GM18517 (cell line): Measurements from ENCODE around the gene ZNF410.

Experiments
- ATAC-seq: cut with Tn5 transposase; IDR thresholded peaks from one replicate; pipeline ENCODE4 v1.9.1; 2021; ENCODE audit warnings: mild to moderate bottlenecking, moderate library complexity; ENCODE audit not compliant: unreplicated experiment

Gene ZNF410

GRCh38 chr14:73949752-73950734 lies 63.4 kb downstream of the ZNF410 start, which contains the start of the genes COQ6 and FAM161B:
Gene COQ6, plus strand, starts transcription at chr14:73950302. Its CDS starts 31 bp downstream, at chr14:73950333.
Gene FAM161B, minus strand, starts transcription at chr14:73950094. Its CDS starts 68 bp downstream, at chr14:73950026.
- peak; percentile 89 for ATAC-seq

- ATAC-seq = no peak
Observed at GRCh38 chr14:73953731-73954130, 67.1 kb downstream of the ZNF410 start.

GRCh38 chr14:73955674-73956073 lies 69.0 kb downstream of the ZNF410 start:
- no peak for ATAC-seq

- ATAC-seq = no peak
Observed at GRCh38 chr14:73958591-73958990, 71.9 kb downstream of the ZNF410 start.

- no peak for ATAC-seq
Observed at GRCh38 chr14:73961192-73961591, 74.5 kb downstream of the ZNF410 start.

GRCh38 chr14:73965216-73965615 lies 78.6 kb downstream of the ZNF410 start:
- no peak for ATAC-seq

- no peak for ATAC-seq
Observed at GRCh38 chr14:73968885-73969284, 82.2 kb downstream of the ZNF410 start.

GRCh38 chr14:73973497-73973896 lies 86.8 kb downstream of the ZNF410 start:
- no peak for ATAC-seq

GRCh38 chr14:73976125-73976524 lies 89.5 kb downstream of the ZNF410 start:
- ATAC-seq = no peak

GRCh38 chr14:73977896-73978295 lies 91.2 kb downstream of the ZNF410 start:
- no peak for ATAC-seq
